Lower leg skin (tissue), 3 donors: ENCODE results near the gene PTPN3.

Experiments used
- CTCF ChIP-seq, 3 donors: fragments of 450-650 bp; IDR thresholded peaks; one replicate each; pipeline ENCODE4 v1.5.1; 2016; ENCODE audit warnings: antibody characterized with exemption in 3 of 3, mild to moderate bottlenecking in 3 of 3, moderate library complexity in 2 of 3
- POLR2A ChIP-seq, 2 donors: fragments of 450-650 bp; IDR thresholded peaks; one replicate each; pipeline ENCODE4 v1.6.1; 2016 to 2017; ENCODE audit warnings: antibody characterized with exemption in 2 of 2, mild to moderate bottlenecking in 1 of 2, moderate library complexity in 1 of 2

- TF ChIP-seq CTCF (IDR thresholded peaks at IDR 0.05) (no peak), POLR2A (IDR thresholded peaks at IDR 0.05) (no peak)
Measured at GRCh38 chr9:109414125-109414785, 83.9 kb downstream of the PTPN3 start.
